AG09309 (cell line): ENCODE measurements around the gene RFX2.

Source experiments
- DNase-seq: peaks from one replicate; pipeline ENCODE4 v3.0.0-alpha.2; 2010; ENCODE audit warnings: low read depth
- H3K4me3 ChIP-seq: 2 replicates; pipeline ENCODE4 v1.5.1; 2011; ENCODE audit warnings: mild to moderate bottlenecking, low read depth, low read length, moderate library complexity; ENCODE audit not compliant: control insufficient read depth
- CTCF ChIP-seq: IDR thresholded peaks from 2 replicates; pipeline ENCODE4 v1.5.1; 2011; ENCODE audit warnings: mild to moderate bottlenecking, low read depth, low read length, inconsistent platforms; ENCODE audit not compliant: insufficient read depth, control insufficient read depth; ENCODE audit errors: missing control alignments

RFX2 gene

GRCh38 chr19:6048793-6049405, 61.4 kb downstream of the RFX2 start:
- peak; percentile 94 for TF ChIP-seq CTCF
- no peak overlapping the region for H3K4me3 ChIP-seq
- no peak for DNase-seq

GRCh38 chr19:6048348-6048747, 62.0 kb downstream of the RFX2 start:
- no peak for TF ChIP-seq CTCF
- no peak overlapping the region for H3K4me3 ChIP-seq
- DNase-seq, result no peak

- no peak for DNase-seq
- peak; percentile 86 for TF ChIP-seq CTCF
- no peak overlapping the region for H3K4me3 ChIP-seq
Measured at GRCh38 chr19:6047741-6048251, 62.5 kb downstream of the RFX2 start.

- no peak for TF ChIP-seq CTCF
- no peak overlapping the region for H3K4me3 ChIP-seq
- DNase-seq, result no peak
Measured at GRCh38 chr19:6047256-6047655, 63.0 kb downstream of the RFX2 start.

GRCh38 chr19:6045108-6045507, 65.2 kb downstream of the RFX2 start:
- H3K4me3 ChIP-seq, result no peak overlapping the region
- no peak for TF ChIP-seq CTCF
- no peak for DNase-seq

- H3K4me3 ChIP-seq, result no peak overlapping the region
- DNase-seq, result no peak
- no peak for TF ChIP-seq CTCF
Measured at GRCh38 chr19:6044056-6044805, 66.1 kb downstream of the RFX2 start.
